Measurements from ENCODE around the gene VAV3. TPM values are rescaled to one million over a fixed set of nuclear protein-coding genes. Genes with fewer than 3 reads are reported as not detected.

The VAV3 gene
- total RNA-seq, 1 donor = 0.09 TPM

GRCh38 chr1:107547363-107548155 is 417.4 kb downstream of the VAV3 start:
- no peak overlapping the region for H3K4me3 ChIP-seq (ENCODE audit: low read depth, low read length)
- TF ChIP-seq CTCF (IDR thresholded peaks at IDR 0.05; ENCODE audit: insufficient read depth, low read length) = no peak
- DNase-seq (ENCODE audit: low read depth) = no peak

GRCh38 chr1:107546576-107546975 is 418.4 kb downstream of the VAV3 start:
- no peak overlapping the region for H3K4me3 ChIP-seq (ENCODE audit: low read depth, low read length)
- peak; percentile 2 for DNase-seq (ENCODE audit: low read depth)
- no peak for TF ChIP-seq CTCF (IDR thresholded peaks at IDR 0.05; ENCODE audit: insufficient read depth, low read length)

- no peak for TF ChIP-seq CTCF (IDR thresholded peaks at IDR 0.05; ENCODE audit: insufficient read depth, low read length)
- DNase-seq (ENCODE audit: low read depth) = no peak
- no peak overlapping the region for H3K4me3 ChIP-seq (ENCODE audit: low read depth, low read length)
Measured at GRCh38 chr1:107545879-107546278, 419.1 kb downstream of the VAV3 start.

- DNase-seq (ENCODE audit: low read depth) = no peak
- no peak overlapping the region for H3K4me3 ChIP-seq (ENCODE audit: low read depth, low read length)
- no peak for TF ChIP-seq CTCF (IDR thresholded peaks at IDR 0.05; ENCODE audit: insufficient read depth, low read length)
Measured at GRCh38 chr1:107545056-107545577, 419.9 kb downstream of the VAV3 start.

- TF ChIP-seq CTCF (IDR thresholded peaks at IDR 0.05; ENCODE audit: insufficient read depth, low read length) = no peak
- no peak overlapping the region for H3K4me3 ChIP-seq (ENCODE audit: low read depth, low read length)
- DNase-seq (ENCODE audit: low read depth) = no peak
Measured at GRCh38 chr1:107544285-107544684, 420.7 kb downstream of the VAV3 start.

GRCh38 chr1:107541412-107541811 is 423.6 kb downstream of the VAV3 start:
- no peak for TF ChIP-seq CTCF (IDR thresholded peaks at IDR 0.05; ENCODE audit: insufficient read depth, low read length)
- no peak overlapping the region for H3K4me3 ChIP-seq (ENCODE audit: low read depth, low read length)
- DNase-seq (ENCODE audit: low read depth) = no peak
